Neural progenitor cell (in vitro differentiated cells): ENCODE data around the gene ATP10A. TPM values are rescaled to one million over a fixed set of nuclear protein-coding genes. Genes with fewer than 3 reads are reported as not detected.

ENCODE experiments used
- DNase-seq: peaks from one replicate; pipeline ENCODE4 v3.0.0-alpha.2; 2016; ENCODE audit warnings: low spot score
- H2AFZ ChIP-seq: fragments of 200-600 bp; sonication (generic); replicated peaks from 2 replicates; pipeline ENCODE4 v1.6.1; 2016; ENCODE audit warnings: antibody characterized with exemption
- H3F3A ChIP-seq: fragments of 200-600 bp; sonication (generic); 2 replicates; pipeline ENCODE4 v1.6.1; 2016; ENCODE audit warnings: antibody characterized with exemption, low read depth
- H3K27ac ChIP-seq: fragments of 200-600 bp; sonication (generic); 2 replicates; pipeline ENCODE4 v1.5.1; 2016; ENCODE audit warnings: mild to moderate bottlenecking
- H3K27me3 ChIP-seq: fragments of 200-600 bp; sonication (generic); 2 replicates; pipeline ENCODE4 v1.6.1; 2016; ENCODE audit warnings: mild to moderate bottlenecking, moderate library complexity
- H3K36me3 ChIP-seq: fragments of 200-600 bp; sonication (generic); 2 replicates; pipeline ENCODE4 v1.5.1; 2016
- H3K4me1 ChIP-seq: fragments of 200-600 bp; sonication (generic); 2 replicates; pipeline ENCODE4 v1.6.1; 2016; ENCODE audit warnings: mixed run types
- H3K4me2 ChIP-seq: fragments of 200-600 bp; sonication (generic); 2 replicates; pipeline ENCODE4 v1.6.1; 2016
- H3K4me3 ChIP-seq: fragments of 200-600 bp; sonication (generic); 2 replicates; pipeline ENCODE4 v1.5.1; 2016
- H3K79me2 ChIP-seq: fragments of 200-600 bp; sonication (generic); 2 replicates; pipeline ENCODE4 v1.6.1; 2016; ENCODE audit warnings: low read depth
- H3K9ac ChIP-seq: fragments of 200-600 bp; sonication (generic); 2 replicates; pipeline ENCODE4 v1.6.1; 2016
- H3K9me3 ChIP-seq: fragments of 200-600 bp; sonication (generic); 2 replicates; pipeline ENCODE4 v1.5.1; 2016; ENCODE audit warnings: low read depth
- H4K20me1 ChIP-seq: fragments of 200-600 bp; sonication (generic); 2 replicates; pipeline ENCODE4 v1.6.1; 2016; ENCODE audit warnings: low read depth
- H3K27ac Mint-ChIP-seq: 3 replicates; pipeline ENCODE4 v1.8.0; 2021; ENCODE audit warnings: mixed read lengths
- H3K27me3 Mint-ChIP-seq: 2 replicates; pipeline ENCODE4 v1.8.0; 2022; ENCODE audit warnings: low read depth, mild to moderate bottlenecking, inconsistent platforms, moderate library complexity, mixed read lengths; ENCODE audit not compliant: insufficient read depth
- H3K36me3 Mint-ChIP-seq: 3 replicates; pipeline ENCODE4 v1.8.0; 2021; ENCODE audit warnings: mixed read lengths
- H3K4me1 Mint-ChIP-seq: 3 replicates; pipeline ENCODE4 v1.8.0; 2021; ENCODE audit warnings: mixed read lengths
- H3K4me3 Mint-ChIP-seq: 3 replicates; pipeline ENCODE4 v1.8.0; 2021; ENCODE audit warnings: mild to moderate bottlenecking, moderate library complexity, mixed read lengths
- H3K9me3 Mint-ChIP-seq: 3 replicates; pipeline ENCODE4 v1.8.0; 2020; ENCODE audit warnings: mixed read lengths
- CTCF ChIP-seq: fragments of 200-600 bp; sonication (generic); IDR thresholded peaks from 2 replicates; pipeline ENCODE4 v1.5.1; 2017; ENCODE audit warnings: antibody characterized with exemption, mild to moderate bottlenecking
- EZH2 ChIP-seq: fragments of 200-600 bp; sonication (generic); IDR thresholded peaks from 2 replicates; pipeline ENCODE4 v1.6.1; 2017; ENCODE audit warnings: antibody characterized with exemption, mild to moderate bottlenecking, moderate library complexity
- EZH2phosphoT487 ChIP-seq: fragments of 200-600 bp; sonication (generic); IDR thresholded peaks from 2 replicates; pipeline ENCODE4 v1.6.1; 2017; ENCODE audit warnings: antibody characterized with exemption
- total RNA-seq: library from RNA; depleted of rRNA; stranded (reverse); fragments of >200 nt; gene quantifications from 2 replicates; pipeline ENCODE4 v1.2.3, GENCODE V29; 2015; ENCODE audit warnings: low replicate concordance

Gene ATP10A
- total RNA-seq, 1 donor from 2014 or later = 0.32 TPM

GRCh38 chr15:25810631-25811091, 52.5 kb downstream of the ATP10A start:
- no peaks in the 10 kb centered on the region for H4K20me1 ChIP-seq

GRCh38 chr15:25810154-25810553, 53.0 kb downstream of the ATP10A start:
- no peak for DNase-seq
- H4K20me1 ChIP-seq = no peaks in the 10 kb centered on the region
- Mint-ChIP-seq H3K27me3 (peaks cover 3% of the 10 kb centered on the region), H3K9me3 (peaks cover 3% of the 10 kb centered on the region), H3K4me3 (no peak overlapping the region), H3K36me3 (no peaks in the 10 kb centered on the region), H3K27ac (peak overlapping the region; percentile 91), H3K4me1 (peaks cover 19% of the 10 kb centered on the region)
- peaks cover 8% of the 10 kb centered on the region for H3K4me1 ChIP-seq
- no peak overlapping the region for H2AFZ ChIP-seq
- TF ChIP-seq CTCF (no peak), EZH2phosphoT487 (no peak), EZH2 (no peak)
- H3F3A ChIP-seq = no peaks in the 10 kb centered on the region
- no peak overlapping the region for H3K4me2 ChIP-seq
- H3K27me3 ChIP-seq = no peaks in the 10 kb centered on the region
- no peaks in the 10 kb centered on the region for H3K36me3 ChIP-seq
- no peak overlapping the region for H3K9ac ChIP-seq
- H3K9me3 ChIP-seq = no peaks in the 10 kb centered on the region
- no peaks in the 10 kb centered on the region for H3K79me2 ChIP-seq
- H3K27ac ChIP-seq = no peak overlapping the region
- no peak overlapping the region for H3K4me3 ChIP-seq

More at GRCh38 chr15:25810631-25811091, 52.5 kb downstream of the ATP10A start:
- Histone ChIP-seq H3K4me2 (peak overlapping the region; percentile 29), H3K9ac (no peak overlapping the region), H3K4me1 (peaks cover 8% of the 10 kb centered on the region), H3K27me3 (no peaks in the 10 kb centered on the region), H2AFZ (peak overlapping the region; percentile 65), H3K79me2 (no peaks in the 10 kb centered on the region), H3K27ac (no peak overlapping the region), H3F3A (no peaks in the 10 kb centered on the region), H3K9me3 (no peaks in the 10 kb centered on the region), H3K36me3 (no peaks in the 10 kb centered on the region), H3K4me3 (no peak overlapping the region)
- TF ChIP-seq EZH2phosphoT487 (no peak), EZH2 (no peak), CTCF (no peak)
- Mint-ChIP-seq H3K4me1 (peaks cover 19% of the 10 kb centered on the region), H3K36me3 (no peaks in the 10 kb centered on the region), H3K27me3 (peaks cover 3% of the 10 kb centered on the region), H3K4me3 (peak overlapping the region; percentile 61), H3K9me3 (peaks cover 3% of the 10 kb centered on the region), H3K27ac (peak overlapping the region; percentile 91)
- DNase-seq = peak; percentile 68

GRCh38 chr15:25807063-25807462, 56.1 kb downstream of the ATP10A start:
- DNase-seq = no peak
- Mint-ChIP-seq H3K9me3 (peaks cover 3% of the 10 kb centered on the region), H3K27ac (no peak overlapping the region), H3K4me1 (peaks cover 14% of the 10 kb centered on the region), H3K27me3 (peaks cover 3% of the 10 kb centered on the region), H3K4me3 (no peak overlapping the region), H3K36me3 (no peaks in the 10 kb centered on the region)
- Histone ChIP-seq H3K9me3 (no peaks in the 10 kb centered on the region), H3F3A (no peaks in the 10 kb centered on the region), H3K27ac (no peak overlapping the region), H3K27me3 (no peaks in the 10 kb centered on the region), H4K20me1 (no peaks in the 10 kb centered on the region), H3K9ac (no peak overlapping the region), H3K4me3 (no peak overlapping the region), H3K4me1 (peaks cover 8% of the 10 kb centered on the region), H3K36me3 (no peaks in the 10 kb centered on the region), H2AFZ (no peak overlapping the region), H3K4me2 (no peak overlapping the region), H3K79me2 (no peaks in the 10 kb centered on the region)
- no peak for TF ChIP-seq EZH2phosphoT487

GRCh38 chr15:25805031-25805430, 58.1 kb downstream of the ATP10A start:
- H3K9me3 ChIP-seq = no peaks in the 10 kb centered on the region
- no peak overlapping the region for H3K27ac ChIP-seq
- TF ChIP-seq CTCF = no peak
- no peak for TF ChIP-seq EZH2
- no peak for TF ChIP-seq EZH2phosphoT487
- peaks cover 5% of the 10 kb centered on the region for H3K4me1 ChIP-seq
- no peaks in the 10 kb centered on the region for H3K36me3 ChIP-seq
- Mint-ChIP-seq H3K27me3 (peaks cover 3% of the 10 kb centered on the region), H3K4me1 (peaks cover 4% of the 10 kb centered on the region), H3K27ac (no peak overlapping the region), H3K9me3 (no peaks in the 10 kb centered on the region), H3K4me3 (no peak overlapping the region), H3K36me3 (no peaks in the 10 kb centered on the region)
- H4K20me1 ChIP-seq = no peaks in the 10 kb centered on the region
- no peaks in the 10 kb centered on the region for H3K27me3 ChIP-seq
- DNase-seq = no peak
- no peak overlapping the region for H2AFZ ChIP-seq
- no peak overlapping the region for H3K9ac ChIP-seq
- no peaks in the 10 kb centered on the region for H3F3A ChIP-seq
- no peaks in the 10 kb centered on the region for H3K79me2 ChIP-seq
- H3K4me3 ChIP-seq = no peak overlapping the region
- H3K4me2 ChIP-seq = no peak overlapping the region
